Gastroesophageal sphincter (tissue), 3 donors: ENCODE measurements around the gene INSM2.

ENCODE experiments used
- EP300 ChIP-seq: sonication (generic); formaldehyde crosslinking; IDR thresholded peaks from one replicate; pipeline ENCODE4 v1.6.1; 2017; ENCODE audit warnings: antibody characterized with exemption, mild to moderate bottlenecking
- POLR2A ChIP-seq, 2 donors: fragments of 450-650 bp; IDR thresholded peaks; one replicate each; pipeline ENCODE4 v1.6.1; 2017; ENCODE audit warnings: antibody characterized with exemption in 2 of 2, mild to moderate bottlenecking in 2 of 2, moderate library complexity in 1 of 2
- POLR2AphosphoS5 ChIP-seq: sonication (generic); formaldehyde crosslinking; IDR thresholded peaks from one replicate; pipeline ENCODE4 v1.6.1; 2017; ENCODE audit warnings: antibody characterized with exemption
- TF ChIP-seq, protein P1 (sequence below), 4 experiments: fragments of 200-600 bp in 2 of 4; fragments of 450-650 bp in 2 of 4; sonication (generic) in 1 of 4; IDR thresholded peaks; one replicate each; pipeline ENCODE4 v1.5.1; 2017 to 2019; ENCODE audit warnings: antibody characterized with exemption in 4 of 4, mild to moderate bottlenecking in 2 of 4, moderate library complexity in 2 of 4

DNA sequence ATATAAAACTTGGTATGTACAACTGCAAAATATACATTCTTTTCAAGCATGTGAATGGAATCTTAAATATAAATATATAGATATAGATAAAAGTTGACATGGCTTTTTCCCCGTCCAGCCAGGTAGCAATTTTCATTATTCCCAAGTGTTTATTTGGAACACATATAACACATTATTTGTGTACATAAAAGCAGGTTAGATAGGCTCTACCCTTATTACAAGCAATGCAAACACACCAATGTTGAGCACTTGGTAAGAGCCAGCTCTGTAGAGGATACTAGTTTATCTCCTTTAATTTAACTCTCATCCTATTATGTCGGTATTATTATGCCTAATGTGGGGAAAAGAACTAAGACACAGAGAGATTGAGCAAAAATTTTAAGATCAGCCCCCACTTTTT is 7.0 kb upstream of the INSM2 start:
- TF ChIP-seq, protein P1, sequence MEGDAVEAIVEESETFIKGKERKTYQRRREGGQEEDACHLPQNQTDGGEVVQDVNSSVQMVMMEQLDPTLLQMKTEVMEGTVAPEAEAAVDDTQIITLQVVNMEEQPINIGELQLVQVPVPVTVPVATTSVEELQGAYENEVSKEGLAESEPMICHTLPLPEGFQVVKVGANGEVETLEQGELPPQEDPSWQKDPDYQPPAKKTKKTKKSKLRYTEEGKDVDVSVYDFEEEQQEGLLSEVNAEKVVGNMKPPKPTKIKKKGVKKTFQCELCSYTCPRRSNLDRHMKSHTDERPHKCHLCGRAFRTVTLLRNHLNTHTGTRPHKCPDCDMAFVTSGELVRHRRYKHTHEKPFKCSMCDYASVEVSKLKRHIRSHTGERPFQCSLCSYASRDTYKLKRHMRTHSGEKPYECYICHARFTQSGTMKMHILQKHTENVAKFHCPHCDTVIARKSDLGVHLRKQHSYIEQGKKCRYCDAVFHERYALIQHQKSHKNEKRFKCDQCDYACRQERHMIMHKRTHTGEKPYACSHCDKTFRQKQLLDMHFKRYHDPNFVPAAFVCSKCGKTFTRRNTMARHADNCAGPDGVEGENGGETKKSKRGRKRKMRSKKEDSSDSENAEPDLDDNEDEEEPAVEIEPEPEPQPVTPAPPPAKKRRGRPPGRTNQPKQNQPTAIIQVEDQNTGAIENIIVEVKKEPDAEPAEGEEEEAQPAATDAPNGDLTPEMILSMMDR (IDR thresholded peaks at IDR 0.05), result no peak
- TF ChIP-seq POLR2AphosphoS5 (no peak), POLR2A (IDR thresholded peaks at IDR 0.05) (no peak), EP300 (no peak)
